Fibroblast of lung (primary cell): ENCODE results near the gene CPXM1. TPM values are rescaled to one million over a fixed set of nuclear protein-coding genes. Genes with fewer than 3 reads are reported as not detected.

Experiments
- DNase-seq, 2 donors: peaks; one replicate each; pipeline versions ENCODE4 v3.0.0 to v3.0.0-alpha.2; 2010; ENCODE audit warnings: low read depth in 2 of 2
- H2AFZ ChIP-seq: 2 replicates; pipeline ENCODE4 v1.5.1; 2012; ENCODE audit warnings: low read length, control low read depth, inconsistent platforms
- H3K27ac ChIP-seq: 2 replicates; pipeline ENCODE4 v1.5.1; 2011; ENCODE audit warnings: low read length, control low read depth; ENCODE audit not compliant: insufficient read depth
- H3K27me3 ChIP-seq: 2 replicates; pipeline ENCODE4 v1.5.1; 2011; ENCODE audit warnings: mild to moderate bottlenecking, low read length; ENCODE audit not compliant: control insufficient read depth, insufficient read depth
- H3K36me3 ChIP-seq: 2 replicates; pipeline ENCODE4 v1.5.1; 2011; ENCODE audit warnings: low read length; ENCODE audit not compliant: control insufficient read depth, insufficient read depth
- H3K4me1 ChIP-seq: 2 replicates; pipeline ENCODE4 v1.5.1; 2011; ENCODE audit warnings: low read length; ENCODE audit not compliant: control insufficient read depth, insufficient read depth; ENCODE audit errors: extremely low read depth
- H3K4me2 ChIP-seq: 2 replicates; pipeline ENCODE4 v1.5.1; 2011; ENCODE audit warnings: low read length, control low read depth; ENCODE audit not compliant: insufficient read depth; ENCODE audit errors: extremely low read depth
- H3K4me3 ChIP-seq, 4 experiments: fragments of 200-600 bp in 1 of 4; sonication (generic) in 1 of 4; replicated peaks in 1 of 4; 2 replicates each; pipeline ENCODE4 v1.5.1; 2011 to 2016; ENCODE audit warnings: low read length in 4 of 4, low read depth in 3 of 4, mild to moderate bottlenecking in 3 of 4, control low read depth in 2 of 4, inconsistent platforms in 1 of 4, mixed read lengths in 1 of 4; ENCODE audit not compliant: insufficient read depth in 1 of 4; ENCODE audit errors: control extremely low read depth in 1 of 4
- H3K79me2 ChIP-seq: 2 replicates; pipeline ENCODE4 v1.5.1; 2012; ENCODE audit warnings: mild to moderate bottlenecking, low read length, inconsistent platforms; ENCODE audit not compliant: control insufficient read depth, insufficient read depth
- H3K9ac ChIP-seq: 2 replicates; pipeline ENCODE4 v1.5.1; 2011; ENCODE audit warnings: mild to moderate bottlenecking, low read length, control low read depth; ENCODE audit not compliant: insufficient read depth
- H3K9me3 ChIP-seq: 2 replicates; pipeline ENCODE4 v1.5.1; 2012; ENCODE audit warnings: low read depth, low read length; ENCODE audit not compliant: control insufficient read depth, insufficient read depth
- H4K20me1 ChIP-seq: 2 replicates; pipeline ENCODE4 v1.5.1; 2011; ENCODE audit warnings: low read length; ENCODE audit not compliant: control insufficient read depth, insufficient read depth; ENCODE audit errors: extremely low read depth
- EZH2 ChIP-seq: IDR thresholded peaks from 2 replicates; pipeline ENCODE4 v1.5.1; 2012; ENCODE audit warnings: low read length, control low read depth, mild to moderate bottlenecking; ENCODE audit errors: missing control alignments
- polyA plus RNA-seq, 2 donors: library from polyadenylated mRNA; depleted of rRNA in 1 of 2; stranded (reverse) in 1 of 2; unstranded in 1 of 2; fragments of >200 nt; gene quantifications; 2 replicates each; pipeline ENCODE4 v1.2.1, GENCODE V29; 2011 to 2012; ENCODE audit warnings: missing spikeins in 1 of 2
- total RNA-seq: library from RNA; depleted of rRNA; stranded (reverse); fragments of >200 nt; gene quantifications from 2 replicates; pipeline ENCODE4 v1.2.1, GENCODE V29; 2014
- TF ChIP-seq, protein P1 (sequence below), 2 donors: IDR thresholded peaks in 1 of 2; conservative IDR thresholded peaks in 1 of 2; 1 replicate in 1 of 2; 2 replicates in 1 of 2; pipeline ENCODE4 v1.5.1; 2011 to 2012; ENCODE audit warnings: low read length in 2 of 2, control low read depth in 1 of 2, inconsistent platforms in 1 of 2, low read depth in 1 of 2, mild to moderate bottlenecking in 1 of 2

Gene CPXM1
- total and polyA plus RNA-seq, 2 donors (not counting 1 experiment from before 2014, with no cell fraction given) = 0.50 to 0.92 TPM

DNA sequence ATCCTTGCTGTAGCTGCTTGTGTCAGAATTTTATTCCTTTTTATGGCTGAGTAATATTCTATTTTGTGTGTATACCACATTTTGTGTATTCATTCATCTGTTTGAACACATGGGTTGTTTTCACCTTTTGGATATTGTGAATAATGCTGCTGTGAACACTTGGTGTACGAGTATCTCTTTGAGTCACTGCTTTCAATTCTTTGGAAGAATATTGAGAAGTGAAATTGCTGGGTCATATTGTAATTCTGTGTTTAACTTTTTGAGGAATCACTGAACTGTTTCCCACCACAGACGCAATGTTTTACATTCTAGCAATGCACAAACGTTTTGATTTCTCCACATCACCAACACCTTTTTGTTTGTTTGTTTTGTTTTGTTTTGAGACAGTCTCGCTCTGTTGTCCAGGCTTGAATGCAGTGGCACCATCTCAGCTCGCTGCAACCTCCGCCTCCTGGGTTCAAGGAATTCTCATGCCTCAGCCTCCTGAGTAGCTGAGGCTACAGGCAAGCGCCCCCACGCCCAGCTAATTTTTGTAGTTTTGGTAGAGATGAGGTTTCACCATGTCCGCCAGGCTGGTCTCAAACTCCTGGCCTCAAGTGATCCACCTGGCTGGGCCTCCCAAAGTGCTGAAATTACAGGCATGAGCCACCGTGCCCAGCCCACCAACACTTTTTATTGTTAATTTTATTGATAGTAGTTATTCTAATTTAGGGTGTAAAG, 21.7 kb downstream of the CPXM1 start:
- Histone ChIP-seq H3K4me3 (no peak overlapping the region), H3K4me1 (no peaks in the 10 kb centered on the region), H3K4me2 (no peak overlapping the region), H3K79me2 (no peaks in the 10 kb centered on the region), H3K36me3 (no peaks in the 10 kb centered on the region), H3K27me3 (peaks cover 3% of the 10 kb centered on the region), H2AFZ (no peak overlapping the region), H4K20me1 (no peaks in the 10 kb centered on the region), H3K27ac (no peak overlapping the region), H3K9ac (no peak overlapping the region), H3K9me3 (no peaks in the 10 kb centered on the region)
- TF ChIP-seq, protein P1, sequence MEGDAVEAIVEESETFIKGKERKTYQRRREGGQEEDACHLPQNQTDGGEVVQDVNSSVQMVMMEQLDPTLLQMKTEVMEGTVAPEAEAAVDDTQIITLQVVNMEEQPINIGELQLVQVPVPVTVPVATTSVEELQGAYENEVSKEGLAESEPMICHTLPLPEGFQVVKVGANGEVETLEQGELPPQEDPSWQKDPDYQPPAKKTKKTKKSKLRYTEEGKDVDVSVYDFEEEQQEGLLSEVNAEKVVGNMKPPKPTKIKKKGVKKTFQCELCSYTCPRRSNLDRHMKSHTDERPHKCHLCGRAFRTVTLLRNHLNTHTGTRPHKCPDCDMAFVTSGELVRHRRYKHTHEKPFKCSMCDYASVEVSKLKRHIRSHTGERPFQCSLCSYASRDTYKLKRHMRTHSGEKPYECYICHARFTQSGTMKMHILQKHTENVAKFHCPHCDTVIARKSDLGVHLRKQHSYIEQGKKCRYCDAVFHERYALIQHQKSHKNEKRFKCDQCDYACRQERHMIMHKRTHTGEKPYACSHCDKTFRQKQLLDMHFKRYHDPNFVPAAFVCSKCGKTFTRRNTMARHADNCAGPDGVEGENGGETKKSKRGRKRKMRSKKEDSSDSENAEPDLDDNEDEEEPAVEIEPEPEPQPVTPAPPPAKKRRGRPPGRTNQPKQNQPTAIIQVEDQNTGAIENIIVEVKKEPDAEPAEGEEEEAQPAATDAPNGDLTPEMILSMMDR (conservative IDR thresholded peaks at IDR 0.05 in 1 of 2, IDR thresholded peaks at IDR 0.05 in 1 of 2; ENCODE audit: low read depth in 1 of 2, low read length in 2 of 2) = no peak
- TF ChIP-seq EZH2 = no peak
- no peak for DNase-seq

DNA sequence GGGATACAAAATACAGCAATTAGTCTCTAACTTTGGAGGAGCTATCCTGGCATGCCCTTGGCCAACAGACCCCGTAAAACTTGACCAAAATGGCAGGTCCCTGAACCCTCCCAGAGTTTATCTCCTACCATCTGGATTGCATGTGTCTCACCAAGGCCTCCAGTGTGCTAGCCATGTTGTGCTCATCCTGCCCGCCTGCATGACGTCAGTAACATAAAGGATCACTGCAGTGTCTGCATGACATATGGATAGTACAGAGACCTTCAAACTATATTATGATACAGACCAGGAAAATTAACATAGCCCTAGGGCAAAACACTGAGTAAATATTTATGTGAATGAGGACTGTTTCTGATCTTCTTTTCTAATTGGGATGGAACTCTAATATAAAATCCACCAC, 25.3 kb downstream of the CPXM1 start:
- Histone ChIP-seq H3K36me3 (no peaks in the 10 kb centered on the region), H2AFZ (no peak overlapping the region), H3K4me2 (no peak overlapping the region), H3K4me3 (no peak overlapping the region), H3K4me1 (no peaks in the 10 kb centered on the region), H3K27me3 (no peaks in the 10 kb centered on the region), H3K27ac (no peak overlapping the region), H3K9ac (no peak overlapping the region), H3K79me2 (no peaks in the 10 kb centered on the region), H3K9me3 (no peaks in the 10 kb centered on the region), H4K20me1 (no peaks in the 10 kb centered on the region)
- no peak for DNase-seq
- TF ChIP-seq, protein P1 (conservative IDR thresholded peaks at IDR 0.05 in 1 of 2, IDR thresholded peaks at IDR 0.05 in 1 of 2; ENCODE audit: low read depth in 1 of 2, low read length in 2 of 2) = no peak
- no peak for TF ChIP-seq EZH2

DNA sequence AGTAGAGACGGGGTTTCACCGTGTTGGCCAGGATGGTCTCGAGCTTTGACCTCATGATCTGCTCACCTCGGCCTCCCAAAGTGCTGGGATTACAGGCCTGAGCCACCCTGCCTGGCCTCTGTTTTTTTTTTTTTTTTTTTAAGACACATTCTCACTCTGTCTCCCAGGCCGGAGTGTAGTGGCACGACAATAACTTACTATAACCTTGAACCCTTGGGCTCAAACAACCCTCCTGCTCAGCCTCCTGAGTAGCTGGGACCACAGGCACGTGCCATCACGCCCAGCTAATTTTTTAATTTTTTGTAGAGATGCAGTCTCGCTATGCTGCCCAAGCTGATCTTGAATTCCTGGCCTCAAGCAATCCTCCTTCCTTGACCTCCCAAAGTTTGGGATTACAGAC, 26.6 kb downstream of the CPXM1 start:
- no peak overlapping the region for H2AFZ ChIP-seq
- DNase-seq = no peak
- H4K20me1 ChIP-seq = no peaks in the 10 kb centered on the region
- H3K9me3 ChIP-seq = no peaks in the 10 kb centered on the region
- H3K36me3 ChIP-seq = no peaks in the 10 kb centered on the region
- H3K27ac ChIP-seq = no peak overlapping the region
- no peaks in the 10 kb centered on the region for H3K4me1 ChIP-seq
- no peak for TF ChIP-seq EZH2
- TF ChIP-seq, protein P1 (conservative IDR thresholded peaks at IDR 0.05 in 1 of 2, IDR thresholded peaks at IDR 0.05 in 1 of 2; ENCODE audit: low read depth in 1 of 2, low read length in 2 of 2) = no peak
- peaks cover 4% of the 10 kb centered on the region for H3K27me3 ChIP-seq
- H3K79me2 ChIP-seq = no peaks in the 10 kb centered on the region
- H3K4me2 ChIP-seq = no peak overlapping the region
- no peak overlapping the region for H3K4me3 ChIP-seq
- H3K9ac ChIP-seq = no peak overlapping the region
